Non-pigmented ciliary epithelial cell (primary cell): Measurements from ENCODE around the gene APOE.
"Not testable (repeated sequence)": the region's sequence is repeated elsewhere in the genome, so short reads cannot be mapped to it uniquely, and the experiment has no call there.

Experiments used
- DNase-seq: peaks from one replicate; pipeline ENCODE4 v3.0.0-alpha.2; 2010; ENCODE audit warnings: low read depth

APOE gene

GRCh38 chr19:44905437-44906160 lies at the start of gene APOE:
TSS of gene APOE (plus strand) at chr19:44905796. CDS start at chr19:44906625, 829 bp downstream.
- no peak for DNase-seq

- DNase-seq: no peak
Measured at GRCh38 chr19:44856421-44857083, 49.0 kb upstream of the APOE start.

GRCh38 chr19:44857837-44858236 lies 47.8 kb upstream of the APOE start:
- no peak for DNase-seq

- not testable (repeated sequence) for DNase-seq
Measured at GRCh38 chr19:44861576-44861975, 44.0 kb upstream of the APOE start.

- DNase-seq: no peak
Measured at GRCh38 chr19:44863990-44864389, 41.6 kb upstream of the APOE start.

- no peak for DNase-seq
Measured at GRCh38 chr19:44865196-44865767, 40.3 kb upstream of the APOE start.

GRCh38 chr19:44866664-44867063 lies 38.9 kb upstream of the APOE start:
- no peak for DNase-seq

GRCh38 chr19:44867578-44867977 lies 38.0 kb upstream of the APOE start:
- DNase-seq: no peak

GRCh38 chr19:44869733-44870470 lies 35.7 kb upstream of the APOE start:
- peak; percentile 82 for DNase-seq

GRCh38 chr19:44871809-44872208 lies 33.8 kb upstream of the APOE start:
- no peak for DNase-seq

- DNase-seq: no peak
Measured at GRCh38 chr19:44872661-44873060, 32.9 kb upstream of the APOE start.

GRCh38 chr19:44874317-44874716 lies 31.3 kb upstream of the APOE start:
- no peak for DNase-seq

GRCh38 chr19:44875666-44876451 lies 29.7 kb upstream of the APOE start:
- DNase-seq: no peak

- DNase-seq: no peak
Measured at GRCh38 chr19:44876930-44877535, 28.6 kb upstream of the APOE start.

- DNase-seq: no peak
Measured at GRCh38 chr19:44878120-44878865, 27.3 kb upstream of the APOE start.

- no peak for DNase-seq
Measured at GRCh38 chr19:44879309-44880065, 26.1 kb upstream of the APOE start.

GRCh38 chr19:44882063-44882462 lies 23.5 kb upstream of the APOE start:
- DNase-seq: no peak

- not testable (repeated sequence) for DNase-seq
Measured at GRCh38 chr19:44882619-44883397, 22.8 kb upstream of the APOE start.

GRCh38 chr19:44883922-44884321 lies 21.7 kb upstream of the APOE start:
- no peak for DNase-seq
